RWPE2 (cell line): ENCODE measurements around the gene NDUFB5.

Experiments used
- ATAC-seq: fragments of 200-7000 bp; cut with Tn5 transposase; 3 replicates; pipeline ENCODE4 v1.9.1; 2021; ENCODE audit warnings: low read depth
- DNase-seq: peaks from one replicate; pipeline ENCODE4 v3.0.0-alpha.2; 2020; ENCODE audit warnings: low spot score
- H3K27ac ChIP-seq: fragments of 450-650 bp; 2 replicates; pipeline ENCODE4 v1.5.1; 2017; ENCODE audit warnings: mild to moderate bottlenecking; ENCODE audit not compliant: poor library complexity, severe bottlenecking
- H3K27me3 ChIP-seq: fragments of 250-450 bp; sonication (Bioruptor Pico); 2 replicates; pipeline ENCODE4 v1.5.1; 2021; ENCODE audit warnings: mild to moderate bottlenecking, moderate library complexity; ENCODE audit not compliant: insufficient read depth, poor library complexity, severe bottlenecking
- H3K36me3 ChIP-seq: fragments of 250-450 bp; sonication (Bioruptor Pico); 2 replicates; pipeline ENCODE4 v1.5.1; 2020; ENCODE audit warnings: low read depth, mild to moderate bottlenecking, moderate library complexity
- H3K4me1 ChIP-seq: fragments of 250-450 bp; sonication (Bioruptor Pico); 2 replicates; pipeline ENCODE4 v1.5.1; 2021; ENCODE audit warnings: mild to moderate bottlenecking, moderate library complexity; ENCODE audit not compliant: insufficient read depth, poor library complexity, severe bottlenecking
- H3K4me3 ChIP-seq: fragments of 250-450 bp; sonication (Bioruptor Pico); 2 replicates; pipeline ENCODE4 v1.5.1; 2021; ENCODE audit warnings: mild to moderate bottlenecking, moderate library complexity; ENCODE audit not compliant: severe bottlenecking
- H3K9me3 ChIP-seq: fragments of 250-450 bp; sonication (Bioruptor Pico); 2 replicates; pipeline ENCODE4 v1.5.1; 2021; ENCODE audit warnings: mild to moderate bottlenecking, moderate library complexity; ENCODE audit not compliant: severe bottlenecking
- TF ChIP-seq, protein P1 (sequence below): fragments of 450-650 bp; IDR thresholded peaks from one replicate; pipeline ENCODE4 v1.5.1; 2017; ENCODE audit warnings: mild to moderate bottlenecking, moderate library complexity; ENCODE audit not compliant: poor library complexity, severe bottlenecking

NDUFB5 gene

DNA sequence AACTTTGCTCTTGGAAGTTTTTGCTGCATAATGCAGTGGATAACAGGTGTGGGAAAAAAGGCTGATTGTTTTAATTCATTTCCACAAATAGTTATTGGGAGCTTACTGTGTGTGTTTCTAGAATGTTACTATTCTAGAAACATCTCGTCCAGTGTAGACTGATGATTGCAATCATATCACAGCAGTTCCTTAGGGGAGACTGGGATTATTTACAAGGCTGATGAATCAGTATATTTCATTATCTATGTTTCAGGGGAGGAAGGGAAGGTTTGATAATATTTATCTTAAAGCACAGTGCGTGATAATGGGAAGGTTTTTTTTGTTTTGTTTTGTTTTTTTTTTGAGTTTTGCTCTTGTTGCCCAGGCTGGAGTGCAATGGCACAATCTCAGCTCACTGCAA lies 50.6 kb downstream of the NDUFB5 start:
- no peaks in the 10 kb centered on the region for H3K4me1 ChIP-seq
- TF ChIP-seq, protein P1, sequence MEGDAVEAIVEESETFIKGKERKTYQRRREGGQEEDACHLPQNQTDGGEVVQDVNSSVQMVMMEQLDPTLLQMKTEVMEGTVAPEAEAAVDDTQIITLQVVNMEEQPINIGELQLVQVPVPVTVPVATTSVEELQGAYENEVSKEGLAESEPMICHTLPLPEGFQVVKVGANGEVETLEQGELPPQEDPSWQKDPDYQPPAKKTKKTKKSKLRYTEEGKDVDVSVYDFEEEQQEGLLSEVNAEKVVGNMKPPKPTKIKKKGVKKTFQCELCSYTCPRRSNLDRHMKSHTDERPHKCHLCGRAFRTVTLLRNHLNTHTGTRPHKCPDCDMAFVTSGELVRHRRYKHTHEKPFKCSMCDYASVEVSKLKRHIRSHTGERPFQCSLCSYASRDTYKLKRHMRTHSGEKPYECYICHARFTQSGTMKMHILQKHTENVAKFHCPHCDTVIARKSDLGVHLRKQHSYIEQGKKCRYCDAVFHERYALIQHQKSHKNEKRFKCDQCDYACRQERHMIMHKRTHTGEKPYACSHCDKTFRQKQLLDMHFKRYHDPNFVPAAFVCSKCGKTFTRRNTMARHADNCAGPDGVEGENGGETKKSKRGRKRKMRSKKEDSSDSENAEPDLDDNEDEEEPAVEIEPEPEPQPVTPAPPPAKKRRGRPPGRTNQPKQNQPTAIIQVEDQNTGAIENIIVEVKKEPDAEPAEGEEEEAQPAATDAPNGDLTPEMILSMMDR: no peak
- no peak overlapping the region for H3K4me3 ChIP-seq
- no peak for DNase-seq
- H3K36me3 ChIP-seq: no peaks in the 10 kb centered on the region
- H3K9me3 ChIP-seq: no peaks in the 10 kb centered on the region
- no peak for ATAC-seq
- H3K27me3 ChIP-seq: no peaks in the 10 kb centered on the region
- no peak overlapping the region for H3K27ac ChIP-seq

DNA sequence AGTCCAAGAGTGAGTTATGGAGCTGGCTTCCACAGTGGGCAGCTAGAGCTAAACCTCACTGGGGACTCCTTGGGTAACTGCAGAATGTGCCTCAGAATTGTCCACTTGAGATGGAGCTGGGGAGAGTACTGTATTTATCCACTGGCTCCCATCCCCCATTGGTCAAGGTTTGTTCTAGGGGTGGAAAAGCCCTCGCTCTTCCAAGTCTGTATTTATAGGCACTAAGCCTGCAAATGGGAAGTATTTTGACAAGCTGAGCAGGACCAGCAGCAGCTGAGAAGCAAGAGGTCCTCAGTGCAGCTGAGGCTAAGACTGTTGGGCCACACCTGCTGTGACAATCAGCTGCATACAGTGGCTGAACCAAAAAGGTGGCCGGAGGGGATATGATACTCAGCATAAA lies 54.0 kb downstream of the NDUFB5 start:
- no peak for DNase-seq
- no peak overlapping the region for H3K27ac ChIP-seq
- H3K4me3 ChIP-seq: no peak overlapping the region
- TF ChIP-seq, protein P1: no peak
- H3K4me1 ChIP-seq: no peaks in the 10 kb centered on the region
- H3K36me3 ChIP-seq: no peaks in the 10 kb centered on the region
- no peaks in the 10 kb centered on the region for H3K27me3 ChIP-seq
- no peaks in the 10 kb centered on the region for H3K9me3 ChIP-seq
- ATAC-seq: no peak

DNA sequence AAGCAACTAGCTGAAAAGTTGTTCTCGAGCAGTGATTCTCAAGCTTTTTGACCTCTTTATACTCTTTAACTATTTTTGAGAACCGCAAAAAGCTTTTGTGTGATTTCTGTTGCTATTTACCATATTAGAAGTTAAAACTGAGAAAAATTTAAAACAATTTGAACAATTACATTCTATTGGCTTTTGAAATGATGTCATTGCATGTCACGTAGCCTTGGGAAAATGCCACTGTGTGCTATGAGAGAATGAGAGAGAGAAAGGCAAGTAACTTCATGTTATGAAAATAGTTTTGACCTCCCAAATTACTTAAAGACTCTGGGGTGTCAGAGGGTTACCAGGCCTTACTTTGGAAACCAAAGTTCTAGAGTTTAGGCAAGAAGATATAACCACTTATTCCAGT lies 56.3 kb downstream of the NDUFB5 start:
- DNase-seq: no peak

DNA sequence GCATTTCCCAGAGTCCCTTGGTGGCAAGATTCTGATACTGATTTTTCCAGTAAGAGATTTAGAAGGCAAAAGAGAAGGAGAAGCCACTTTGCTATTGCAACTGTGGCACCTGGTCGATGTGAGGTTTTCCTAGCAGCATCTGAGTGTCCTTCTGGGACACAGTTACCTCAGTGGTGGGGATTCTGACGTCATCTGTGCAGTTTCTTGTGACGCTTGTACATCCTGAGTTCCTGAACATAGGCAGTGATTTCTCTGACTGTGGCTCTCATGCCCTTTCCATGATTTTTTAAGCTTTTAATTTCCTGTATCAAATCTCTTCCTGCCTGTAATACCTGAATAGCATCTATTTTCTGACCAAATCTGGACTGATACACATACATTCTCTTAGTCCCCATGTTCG lies 57.2 kb downstream of the NDUFB5 start:
- ATAC-seq (no peak), DNase-seq (no peak)
- TF ChIP-seq, protein P1: no peak
- H3K36me3 ChIP-seq: no peaks in the 10 kb centered on the region
- H3K4me3 ChIP-seq: no peak overlapping the region
- H3K9me3 ChIP-seq: no peaks in the 10 kb centered on the region
- no peak overlapping the region for H3K27ac ChIP-seq
- H3K4me1 ChIP-seq: no peaks in the 10 kb centered on the region
- H3K27me3 ChIP-seq: no peaks in the 10 kb centered on the region

More for the DNA sequence above, 56.3 kb downstream of the NDUFB5 start:
- no peak overlapping the region for H3K27ac ChIP-seq
- H3K27me3 ChIP-seq: no peaks in the 10 kb centered on the region
- TF ChIP-seq, protein P1: no peak
- no peaks in the 10 kb centered on the region for H3K4me1 ChIP-seq
- no peaks in the 10 kb centered on the region for H3K36me3 ChIP-seq
- H3K9me3 ChIP-seq: no peaks in the 10 kb centered on the region
- no peak overlapping the region for H3K4me3 ChIP-seq
- ATAC-seq: no peak

DNA sequence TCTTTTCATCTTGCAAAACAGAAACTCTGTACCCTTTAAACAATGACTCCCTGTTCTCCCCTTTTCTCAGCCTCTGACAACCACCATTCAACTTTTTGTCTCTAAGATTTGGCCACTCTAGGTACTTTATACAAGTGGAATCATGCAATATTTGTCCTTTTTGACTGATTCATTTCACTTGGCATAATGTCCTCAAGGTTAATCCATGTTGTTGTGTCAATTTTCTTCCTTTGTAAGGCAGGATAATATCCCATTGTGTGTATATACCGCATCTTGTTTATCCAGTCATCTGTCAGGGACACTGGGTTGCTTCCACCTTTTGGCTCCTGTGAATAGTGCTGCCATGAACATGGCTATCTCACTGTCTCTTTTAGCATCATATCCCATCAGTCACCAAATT lies 58.5 kb downstream of the NDUFB5 start:
- Histone ChIP-seq H3K27ac (no peak overlapping the region), H3K27me3 (no peaks in the 10 kb centered on the region), H3K4me3 (no peak overlapping the region), H3K36me3 (no peaks in the 10 kb centered on the region), H3K4me1 (no peaks in the 10 kb centered on the region), H3K9me3 (no peaks in the 10 kb centered on the region)
- DNase-seq (no peak), ATAC-seq (no peak)
- TF ChIP-seq, protein P1: no peak
